ENCODE data around the gene RBM12. TPM values are rescaled to one million over a fixed set of nuclear protein-coding genes. Genes with fewer than 3 reads are reported as not detected.
A peak's percentile ranks its signal among the peaks of the same experiment; 100 is the strongest.

The RBM12 gene
- total RNA-seq, 4 donors from 2014 or later: 24.9 to 35.0 (median 30.8) TPM

GRCh38 chr20:35600993-35601973 lies 63.4 kb downstream of the RBM12 start:
- H3K36me3 ChIP-seq: no peaks in the 10 kb centered on the region
- DNase-seq (ENCODE audit: low spot score in 2 of 2): peak in 1 of 2 donors; percentile 55
- TF ChIP-seq POLR2A (IDR thresholded peaks at IDR 0.05): no peak
- TF ChIP-seq EP300 (IDR thresholded peaks at IDR 0.05): no peak
- TF ChIP-seq, protein P1, sequence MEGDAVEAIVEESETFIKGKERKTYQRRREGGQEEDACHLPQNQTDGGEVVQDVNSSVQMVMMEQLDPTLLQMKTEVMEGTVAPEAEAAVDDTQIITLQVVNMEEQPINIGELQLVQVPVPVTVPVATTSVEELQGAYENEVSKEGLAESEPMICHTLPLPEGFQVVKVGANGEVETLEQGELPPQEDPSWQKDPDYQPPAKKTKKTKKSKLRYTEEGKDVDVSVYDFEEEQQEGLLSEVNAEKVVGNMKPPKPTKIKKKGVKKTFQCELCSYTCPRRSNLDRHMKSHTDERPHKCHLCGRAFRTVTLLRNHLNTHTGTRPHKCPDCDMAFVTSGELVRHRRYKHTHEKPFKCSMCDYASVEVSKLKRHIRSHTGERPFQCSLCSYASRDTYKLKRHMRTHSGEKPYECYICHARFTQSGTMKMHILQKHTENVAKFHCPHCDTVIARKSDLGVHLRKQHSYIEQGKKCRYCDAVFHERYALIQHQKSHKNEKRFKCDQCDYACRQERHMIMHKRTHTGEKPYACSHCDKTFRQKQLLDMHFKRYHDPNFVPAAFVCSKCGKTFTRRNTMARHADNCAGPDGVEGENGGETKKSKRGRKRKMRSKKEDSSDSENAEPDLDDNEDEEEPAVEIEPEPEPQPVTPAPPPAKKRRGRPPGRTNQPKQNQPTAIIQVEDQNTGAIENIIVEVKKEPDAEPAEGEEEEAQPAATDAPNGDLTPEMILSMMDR (IDR thresholded peaks at IDR 0.05): peak; percentile 38 to 67 (median 52)
- WGBS, 2 donors: 1% methylated on average over 30 to 50 of the region's 103 CpGs
- no peaks in the 10 kb centered on the region for H3K9me3 ChIP-seq
- H3K27me3 ChIP-seq: peaks cover 0 to 38% of the 10 kb centered on the region in 2 donors
- H3K4me1 ChIP-seq: peaks cover 0 to 20% (median 16%) of the 10 kb centered on the region in 4 donors
- peak overlapping the region in 1 of 4 donors; percentile 46 for H3K27ac ChIP-seq
- peak overlapping the region; percentile 30 to 56 (median 36) for H3K4me3 ChIP-seq

DNA sequence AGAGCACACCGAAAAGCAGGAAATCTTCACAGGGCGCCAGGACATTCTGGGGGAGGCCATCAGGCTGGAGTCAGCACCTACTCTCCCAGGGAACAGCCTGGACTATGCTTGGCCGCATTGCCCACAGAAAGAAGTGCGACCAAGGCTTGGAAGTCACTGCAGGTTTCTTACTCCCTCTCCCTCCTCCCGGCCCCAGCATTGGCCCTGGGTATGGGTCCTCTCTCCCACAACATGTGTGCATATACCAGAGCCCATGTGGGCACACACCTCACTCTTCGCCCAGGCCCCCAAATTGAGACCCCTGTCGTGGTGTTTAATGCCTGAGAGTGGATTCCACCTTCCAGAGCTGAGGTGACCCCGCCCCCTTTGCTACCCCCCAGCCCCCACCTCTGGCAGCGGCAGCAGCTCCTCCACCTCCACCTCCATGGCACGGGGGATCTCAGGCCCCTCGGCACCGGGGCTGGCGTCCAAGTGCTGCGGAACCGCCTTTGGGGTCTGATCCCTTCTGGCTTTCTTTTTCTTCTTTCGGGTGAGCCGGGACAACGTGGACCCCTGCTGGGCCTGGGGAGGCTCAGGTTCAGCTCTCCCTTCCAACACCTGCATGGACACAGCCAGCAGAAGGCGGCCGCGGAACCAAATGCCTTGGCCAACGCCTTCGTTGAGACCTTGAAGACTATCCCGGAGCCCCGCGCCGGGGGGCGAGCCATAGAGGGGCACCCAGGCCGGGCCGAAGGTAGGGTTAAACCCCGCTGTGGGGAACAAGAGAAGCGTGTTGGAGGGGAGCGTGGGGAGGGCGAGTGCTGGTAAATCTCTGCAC lies 64.3 kb downstream of the RBM12 start:
- no peaks in the 10 kb centered on the region for H3K36me3 ChIP-seq
- no peaks in the 10 kb centered on the region for H3K9me3 ChIP-seq
- H3K4me1 ChIP-seq: peaks cover 0 to 20% (median 16%) of the 10 kb centered on the region in 4 donors
- DNase-seq (ENCODE audit: low spot score in 2 of 2): no peak
- TF ChIP-seq POLR2A (IDR thresholded peaks at IDR 0.05) (no peak), EP300 (IDR thresholded peaks at IDR 0.05) (no peak)
- TF ChIP-seq, protein P1 (IDR thresholded peaks at IDR 0.05): no peak
- H3K27me3 ChIP-seq: peaks cover 0 to 38% of the 10 kb centered on the region in 2 donors
- H3K4me3 ChIP-seq: peak overlapping the region; percentile 30 to 56 (median 36)
- no peak overlapping the region for H3K27ac ChIP-seq
- 22 to 28% methylated on average over 30 to 32 of the region's 34 CpGs for WGBS, 2 donors

- Histone ChIP-seq H3K9me3 (no peaks in the 10 kb centered on the region), H3K27ac (no peak overlapping the region), H3K4me3 (no peak overlapping the region), H3K36me3 (no peaks in the 10 kb centered on the region), H3K27me3 (peaks cover 0 to 38% of the 10 kb centered on the region in 2 donors), H3K4me1 (peaks cover 0 to 20% (median 16%) of the 10 kb centered on the region in 4 donors)
- TF ChIP-seq, protein P1 (IDR thresholded peaks at IDR 0.05): no peak
- no peak for TF ChIP-seq POLR2A (IDR thresholded peaks at IDR 0.05)
- TF ChIP-seq EP300 (IDR thresholded peaks at IDR 0.05): no peak
- DNase-seq (ENCODE audit: low spot score in 2 of 2): no peak
- WGBS, 2 donors: 74 to 84% methylated on average over 9 of the region's 9 CpGs
These were observed 65.0 kb downstream of the RBM12 start for GRCh38 chr20:35599776-35600120.

Small RNAs within 50 kb of the gene (small RNA-seq; reads per million reads assigned to genes)
- gene RNU6-759P: not detected

Other genes starting within 250 kb of the RBM12 start
- 1 to 10 TPM in 1 of 4 donors, under 1 TPM in 1, not detected in 2; 0.90 to 1.0 TPM for gene GDF5, start 226.7 kb downstream of the RBM12 start, total RNA-seq
- gene CEP250, start 209.3 kb downstream of the RBM12 start, total RNA-seq: 10 to 100 TPM; 12.5 to 41.1 (median 29.9) TPM
- gene C20orf173, start 135.2 kb downstream of the RBM12 start, total RNA-seq: not detected
- gene ERGIC3, start 122.8 kb downstream of the RBM12 start, total RNA-seq: 100 to 1,000 TPM; 106 to 199 (median 153) TPM
- gene SPAG4, start 49.1 kb downstream of the RBM12 start, total RNA-seq: 1 to 10 TPM; 1.3 to 5.7 (median 2.6) TPM
- 100 to 1,000 TPM; 116 to 151 (median 144) TPM for gene CPNE1, start within 50 bp of the RBM12 start, total RNA-seq
- 10 to 100 TPM; 17.7 to 64.1 (median 34.5) TPM for gene NFS1, start 34.5 kb upstream of the RBM12 start, total RNA-seq
- gene ROMO1, start 34.5 kb upstream of the RBM12 start, total RNA-seq: 100 to 1,000 TPM; 237 to 447 (median 320) TPM
- gene RBM39, start 77.4 kb upstream of the RBM12 start, total RNA-seq: 100 to 1,000 TPM; 410 to 504 (median 446) TPM
- 10 to 100 TPM; 30.0 to 76.8 (median 57.1) TPM for gene PHF20, start 107.1 kb upstream of the RBM12 start, total RNA-seq

Data from tibial nerve (tissue), 4 donors.